Adipocyte (in vitro differentiated cells): Measurements from ENCODE around the gene FAM3C.

Experiments used
- DNase-seq: peaks from one replicate; pipeline ENCODE4 v3.0.0-alpha.2; 2015; ENCODE audit warnings: low read depth
- H3K27me3 ChIP-seq: replicated peaks from 2 replicates; pipeline ENCODE4 v1.7.0; 2013; ENCODE audit warnings: mild to moderate bottlenecking, low read length, moderate library complexity; ENCODE audit not compliant: control insufficient read depth, insufficient read depth
- H3K36me3 ChIP-seq: 2 replicates; pipeline ENCODE4 v1.7.0; 2013; ENCODE audit warnings: low read length, mild to moderate bottlenecking, moderate library complexity; ENCODE audit not compliant: control insufficient read depth, insufficient read depth, severe bottlenecking
- H3K4me1 ChIP-seq: 2 replicates; pipeline ENCODE4 v1.7.0; 2013; ENCODE audit warnings: mild to moderate bottlenecking, low read length, moderate library complexity; ENCODE audit not compliant: control insufficient read depth, insufficient read depth
- H3K4me3 ChIP-seq: 2 replicates; pipeline ENCODE4 v1.7.0; 2013; ENCODE audit warnings: mild to moderate bottlenecking, low read length, moderate library complexity
- H3K9ac ChIP-seq: 2 replicates; pipeline ENCODE4 v1.7.0; 2013; ENCODE audit warnings: mild to moderate bottlenecking, low read length, moderate library complexity
- H3K9me3 ChIP-seq: 2 replicates; pipeline ENCODE4 v1.7.0; 2013; ENCODE audit warnings: mild to moderate bottlenecking, low read length, moderate library complexity; ENCODE audit not compliant: control insufficient read depth

The FAM3C gene

GRCh38 chr7:121391686-121392085 is 4.4 kb downstream of the FAM3C start:
- DNase-seq = no peak
- H3K9me3 ChIP-seq = no peaks in the 10 kb centered on the region
- no peaks in the 10 kb centered on the region for H3K27me3 ChIP-seq
- H3K4me1 ChIP-seq = peaks cover 17% of the 10 kb centered on the region
- H3K4me3 ChIP-seq = no peak overlapping the region
- H3K36me3 ChIP-seq = peaks cover 9% of the 10 kb centered on the region
- no peak overlapping the region for H3K9ac ChIP-seq

GRCh38 chr7:121390617-121391016 is 5.5 kb downstream of the FAM3C start:
- DNase-seq = no peak
- H3K4me3 ChIP-seq = no peak overlapping the region
- H3K27me3 ChIP-seq = no peaks in the 10 kb centered on the region
- peaks cover 9% of the 10 kb centered on the region for H3K36me3 ChIP-seq
- H3K9ac ChIP-seq = no peak overlapping the region
- peaks cover 24% of the 10 kb centered on the region for H3K4me1 ChIP-seq
- H3K9me3 ChIP-seq = no peaks in the 10 kb centered on the region

GRCh38 chr7:121390109-121390508 is 6.0 kb downstream of the FAM3C start:
- Histone ChIP-seq H3K9me3 (no peaks in the 10 kb centered on the region), H3K27me3 (no peaks in the 10 kb centered on the region), H3K4me3 (no peak overlapping the region), H3K4me1 (peaks cover 28% of the 10 kb centered on the region), H3K9ac (no peak overlapping the region), H3K36me3 (peaks cover 9% of the 10 kb centered on the region)
- no peak for DNase-seq

- Histone ChIP-seq H3K36me3 (peaks cover 9% of the 10 kb centered on the region), H3K4me3 (no peak overlapping the region), H3K9me3 (no peaks in the 10 kb centered on the region), H3K4me1 (peaks cover 21% of the 10 kb centered on the region), H3K27me3 (no peaks in the 10 kb centered on the region), H3K9ac (no peak overlapping the region)
- no peak for DNase-seq
Measured at GRCh38 chr7:121388950-121389349, 7.2 kb downstream of the FAM3C start.

GRCh38 chr7:121385800-121386179 is 10.3 kb downstream of the FAM3C start:
- no peaks in the 10 kb centered on the region for H3K36me3 ChIP-seq
- H3K9ac ChIP-seq = no peak overlapping the region
- H3K27me3 ChIP-seq = no peaks in the 10 kb centered on the region
- H3K4me1 ChIP-seq = peaks cover 29% of the 10 kb centered on the region
- no peak overlapping the region for H3K4me3 ChIP-seq
- no peak for DNase-seq
- no peaks in the 10 kb centered on the region for H3K9me3 ChIP-seq

- no peak overlapping the region for H3K9ac ChIP-seq
- no peak for DNase-seq
- H3K27me3 ChIP-seq = no peaks in the 10 kb centered on the region
- no peak overlapping the region for H3K4me3 ChIP-seq
- H3K36me3 ChIP-seq = peaks cover 2% of the 10 kb centered on the region
- no peaks in the 10 kb centered on the region for H3K9me3 ChIP-seq
- H3K4me1 ChIP-seq = peaks cover 29% of the 10 kb centered on the region
Measured at GRCh38 chr7:121385056-121385799, 10.9 kb downstream of the FAM3C start.

- Histone ChIP-seq H3K9me3 (no peaks in the 10 kb centered on the region), H3K9ac (no peak overlapping the region), H3K4me1 (peaks cover 29% of the 10 kb centered on the region), H3K36me3 (peaks cover 12% of the 10 kb centered on the region), H3K27me3 (no peaks in the 10 kb centered on the region), H3K4me3 (no peak overlapping the region)
- no peak for DNase-seq
Measured at GRCh38 chr7:121384265-121384664, 11.8 kb downstream of the FAM3C start.

- no peaks in the 10 kb centered on the region for H3K27me3 ChIP-seq
- H3K4me1 ChIP-seq = peaks cover 29% of the 10 kb centered on the region
- no peak overlapping the region for H3K9ac ChIP-seq
- H3K4me3 ChIP-seq = no peak overlapping the region
- DNase-seq = no peak
- H3K36me3 ChIP-seq = peaks cover 19% of the 10 kb centered on the region
- H3K9me3 ChIP-seq = no peaks in the 10 kb centered on the region
Measured at GRCh38 chr7:121383235-121383910, 12.7 kb downstream of the FAM3C start.

- Histone ChIP-seq H3K9ac (no peak overlapping the region), H3K9me3 (no peaks in the 10 kb centered on the region), H3K4me3 (no peak overlapping the region), H3K36me3 (peaks cover 28% of the 10 kb centered on the region), H3K27me3 (no peaks in the 10 kb centered on the region), H3K4me1 (peaks cover 29% of the 10 kb centered on the region)
- DNase-seq = no peak
Measured at GRCh38 chr7:121382473-121382872, 13.6 kb downstream of the FAM3C start.

- no peak overlapping the region for H3K9ac ChIP-seq
- no peak overlapping the region for H3K4me3 ChIP-seq
- H3K4me1 ChIP-seq = peaks cover 14% of the 10 kb centered on the region
- no peaks in the 10 kb centered on the region for H3K27me3 ChIP-seq
- H3K9me3 ChIP-seq = no peaks in the 10 kb centered on the region
- no peak for DNase-seq
- peaks cover 53% of the 10 kb centered on the region for H3K36me3 ChIP-seq
Measured at GRCh38 chr7:121379930-121380329, 16.2 kb downstream of the FAM3C start.

- H3K9me3 ChIP-seq = no peaks in the 10 kb centered on the region
- no peaks in the 10 kb centered on the region for H3K27me3 ChIP-seq
- H3K36me3 ChIP-seq = peaks cover 77% of the 10 kb centered on the region
- H3K4me3 ChIP-seq = no peak overlapping the region
- DNase-seq = no peak
- H3K4me1 ChIP-seq = peaks cover 23% of the 10 kb centered on the region
- H3K9ac ChIP-seq = no peak overlapping the region
Measured at GRCh38 chr7:121376979-121377378, 19.1 kb downstream of the FAM3C start.
